ENCODE results near the gene VEGFB.
A peak's percentile ranks its signal among the peaks of the same experiment; 100 is the strongest.

Gene VEGFB

DNA sequence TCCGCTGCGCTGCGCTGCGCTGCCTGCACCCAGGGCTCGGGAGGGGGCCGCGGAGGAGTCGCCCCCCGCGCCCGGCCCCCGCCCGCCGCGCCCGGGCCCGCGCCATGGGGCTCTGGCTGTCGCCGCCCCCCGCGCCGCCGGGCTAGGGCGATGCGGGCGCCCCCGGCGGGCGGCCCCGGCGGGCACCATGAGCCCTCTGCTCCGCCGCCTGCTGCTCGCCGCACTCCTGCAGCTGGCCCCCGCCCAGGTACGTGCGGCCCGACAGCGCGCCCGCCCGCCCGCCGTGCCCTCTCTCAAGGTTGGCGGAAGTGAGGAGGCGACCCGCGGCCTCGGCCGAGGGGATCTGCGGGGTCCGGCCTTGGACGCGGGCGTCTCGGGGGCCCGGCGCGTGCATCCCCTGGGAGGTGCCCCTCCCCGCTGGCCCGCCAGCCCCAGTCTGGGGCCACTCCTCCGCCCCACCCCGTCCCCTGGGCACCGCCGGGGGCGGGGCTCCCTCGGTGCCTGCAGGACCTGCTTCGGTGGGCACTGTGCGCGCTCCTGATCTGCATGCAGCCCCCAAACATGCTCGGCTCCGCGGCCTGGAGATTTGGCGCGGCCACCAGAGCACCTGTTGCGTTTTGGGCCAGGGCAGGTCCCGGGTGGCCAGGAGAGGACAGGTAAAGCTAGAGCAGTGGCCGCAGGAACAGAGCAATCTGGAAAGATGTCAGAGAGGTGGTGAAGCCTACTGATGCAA, 429 bp downstream of the VEGFB start:
- peaks cover 17% of the 10 kb centered on the region; the same call in 1 of the 2 replicates for H3K79me2 ChIP-seq (ENCODE audit: insufficient read depth, low read length)
- TF ChIP-seq EZH2phosphoT487 (IDR thresholded peaks at IDR 0.05; ENCODE audit: borderline replicate concordance): no peak
- TF ChIP-seq, protein P1, sequence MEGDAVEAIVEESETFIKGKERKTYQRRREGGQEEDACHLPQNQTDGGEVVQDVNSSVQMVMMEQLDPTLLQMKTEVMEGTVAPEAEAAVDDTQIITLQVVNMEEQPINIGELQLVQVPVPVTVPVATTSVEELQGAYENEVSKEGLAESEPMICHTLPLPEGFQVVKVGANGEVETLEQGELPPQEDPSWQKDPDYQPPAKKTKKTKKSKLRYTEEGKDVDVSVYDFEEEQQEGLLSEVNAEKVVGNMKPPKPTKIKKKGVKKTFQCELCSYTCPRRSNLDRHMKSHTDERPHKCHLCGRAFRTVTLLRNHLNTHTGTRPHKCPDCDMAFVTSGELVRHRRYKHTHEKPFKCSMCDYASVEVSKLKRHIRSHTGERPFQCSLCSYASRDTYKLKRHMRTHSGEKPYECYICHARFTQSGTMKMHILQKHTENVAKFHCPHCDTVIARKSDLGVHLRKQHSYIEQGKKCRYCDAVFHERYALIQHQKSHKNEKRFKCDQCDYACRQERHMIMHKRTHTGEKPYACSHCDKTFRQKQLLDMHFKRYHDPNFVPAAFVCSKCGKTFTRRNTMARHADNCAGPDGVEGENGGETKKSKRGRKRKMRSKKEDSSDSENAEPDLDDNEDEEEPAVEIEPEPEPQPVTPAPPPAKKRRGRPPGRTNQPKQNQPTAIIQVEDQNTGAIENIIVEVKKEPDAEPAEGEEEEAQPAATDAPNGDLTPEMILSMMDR (conservative IDR thresholded peaks at IDR 0.05; ENCODE audit: low read length): no peak
- peaks cover 14% of the 10 kb centered on the region for H4K20me1 ChIP-seq (ENCODE audit: insufficient read depth, low read length, poor library complexity, severe bottlenecking)
- peak overlapping the region; percentile 77 for H3K4me3 ChIP-seq (ENCODE audit: low read length, poor library complexity, severe bottlenecking)
- H3K4me1 ChIP-seq (ENCODE audit: insufficient read depth, low read length, poor library complexity, severe bottlenecking): peaks cover 17% of the 10 kb centered on the region
- no peaks in the 10 kb centered on the region for H3K27me3 ChIP-seq (ENCODE audit: insufficient read depth, low read length, poor library complexity, severe bottlenecking)
- H3K9me2 ChIP-seq (replicated peaks; ENCODE audit: low read depth, low read length): no peaks in the 10 kb centered on the region
- H3K9ac ChIP-seq (ENCODE audit: low read depth, low read length, poor library complexity, severe bottlenecking): peak overlapping the region; percentile 66
- H2AFZ ChIP-seq (ENCODE audit: low read length): no peak overlapping the region
- H3K4me2 ChIP-seq (ENCODE audit: low read depth, low read length, poor library complexity, severe bottlenecking): peak overlapping the region; percentile 83
- no peaks in the 10 kb centered on the region; the same call in 1 of the 2 replicates for H3K36me3 ChIP-seq (ENCODE audit: insufficient read depth, low read length)
- H3K9me3 ChIP-seq (ENCODE audit: insufficient read depth, low read depth, low read length): no peaks in the 10 kb centered on the region
- peaks cover 6% of the 10 kb centered on the region; the same call in 1 of the 2 replicates for H3F3A ChIP-seq (ENCODE audit: low read depth)

DNA sequence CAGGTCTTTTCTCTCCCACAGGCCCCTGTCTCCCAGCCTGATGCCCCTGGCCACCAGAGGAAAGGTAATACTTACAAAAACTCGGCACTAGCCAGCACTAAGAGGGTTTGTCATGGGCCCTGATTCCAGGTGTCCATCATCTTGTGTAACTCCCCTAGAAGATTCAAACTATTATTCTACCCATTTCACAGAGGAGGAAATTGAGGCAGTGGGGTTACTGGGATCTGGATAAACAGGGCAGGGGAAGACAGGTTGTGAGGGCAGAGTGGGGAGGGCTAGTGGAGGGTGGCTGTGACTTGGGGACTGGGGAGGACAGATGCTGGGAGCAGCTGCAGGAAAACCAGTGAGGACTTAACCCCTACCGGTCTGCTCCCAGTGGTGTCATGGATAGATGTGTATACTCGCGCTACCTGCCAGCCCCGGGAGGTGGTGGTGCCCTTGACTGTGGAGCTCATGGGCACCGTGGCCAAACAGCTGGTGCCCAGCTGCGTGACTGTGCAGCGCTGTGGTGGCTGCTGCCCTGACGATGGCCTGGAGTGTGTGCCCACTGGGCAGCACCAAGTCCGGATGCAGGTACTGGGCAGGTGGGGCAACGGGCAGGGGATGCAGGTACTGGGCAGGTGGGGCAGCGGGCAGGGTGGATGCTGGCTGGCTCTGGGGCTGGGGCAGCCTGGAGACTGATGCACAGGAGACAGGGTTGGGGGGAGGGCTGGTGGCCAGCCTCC, 1.2 kb downstream of the VEGFB start:
- TF ChIP-seq EZH2phosphoT487 (IDR thresholded peaks at IDR 0.05; ENCODE audit: borderline replicate concordance): no peak
- TF ChIP-seq, protein P1 (conservative IDR thresholded peaks at IDR 0.05; ENCODE audit: low read length): no peak
- no peaks in the 10 kb centered on the region; the same call in 1 of the 2 replicates for H3K36me3 ChIP-seq (ENCODE audit: insufficient read depth, low read length)
- H3F3A ChIP-seq (ENCODE audit: low read depth): peaks cover 10% of the 10 kb centered on the region; the same call in 1 of the 2 replicates
- H4K20me1 ChIP-seq (ENCODE audit: insufficient read depth, low read length, poor library complexity, severe bottlenecking): peaks cover 14% of the 10 kb centered on the region
- H3K9ac ChIP-seq (ENCODE audit: low read depth, low read length, poor library complexity, severe bottlenecking): peak overlapping the region; percentile 66
- H3K79me2 ChIP-seq (ENCODE audit: insufficient read depth, low read length): peaks cover 17% of the 10 kb centered on the region; the same call in 1 of the 2 replicates
- no peaks in the 10 kb centered on the region for H3K27me3 ChIP-seq (ENCODE audit: insufficient read depth, low read length, poor library complexity, severe bottlenecking)
- H2AFZ ChIP-seq (ENCODE audit: low read length): no peak overlapping the region
- no peaks in the 10 kb centered on the region for H3K9me2 ChIP-seq (replicated peaks; ENCODE audit: low read depth, low read length)
- peak overlapping the region; percentile 83 for H3K4me2 ChIP-seq (ENCODE audit: low read depth, low read length, poor library complexity, severe bottlenecking)
- H3K4me3 ChIP-seq (ENCODE audit: low read length, poor library complexity, severe bottlenecking): peak overlapping the region; percentile 77
- no peaks in the 10 kb centered on the region for H3K9me3 ChIP-seq (ENCODE audit: insufficient read depth, low read depth, low read length)
- H3K4me1 ChIP-seq (ENCODE audit: insufficient read depth, low read length, poor library complexity, severe bottlenecking): peaks cover 25% of the 10 kb centered on the region

DNA sequence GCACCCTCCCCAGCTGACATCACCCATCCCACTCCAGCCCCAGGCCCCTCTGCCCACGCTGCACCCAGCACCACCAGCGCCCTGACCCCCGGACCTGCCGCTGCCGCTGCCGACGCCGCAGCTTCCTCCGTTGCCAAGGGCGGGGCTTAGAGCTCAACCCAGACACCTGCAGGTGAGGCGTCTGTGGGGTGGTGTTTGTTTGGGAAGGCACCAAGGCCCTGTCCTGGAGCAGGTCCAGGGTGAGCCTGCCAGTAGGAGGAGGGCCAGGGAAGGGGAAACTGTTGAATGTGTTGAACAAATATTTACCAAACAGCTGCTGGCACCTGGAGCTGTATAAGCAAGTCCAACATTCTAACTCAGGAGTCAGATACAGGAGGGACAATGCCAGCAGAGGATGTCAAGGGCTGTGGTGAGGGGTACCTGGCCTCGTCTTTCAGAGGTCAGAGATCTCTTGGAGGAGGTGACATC, 3.1 kb downstream of the VEGFB start:
- Histone ChIP-seq H3K79me2 (ENCODE audit: insufficient read depth, low read length) (peaks cover 24% of the 10 kb centered on the region; the same call in 1 of the 2 replicates), H3F3A (ENCODE audit: low read depth) (peaks cover 10% of the 10 kb centered on the region; the same call in 1 of the 2 replicates), H3K9me3 (ENCODE audit: insufficient read depth, low read depth, low read length) (no peaks in the 10 kb centered on the region), H3K9ac (ENCODE audit: low read depth, low read length, poor library complexity, severe bottlenecking) (no peak overlapping the region), H2AFZ (ENCODE audit: low read length) (no peak overlapping the region), H3K4me2 (ENCODE audit: low read depth, low read length, poor library complexity, severe bottlenecking) (no peak overlapping the region), H3K9me2 (replicated peaks; ENCODE audit: low read depth, low read length) (no peaks in the 10 kb centered on the region), H3K27me3 (ENCODE audit: insufficient read depth, low read length, poor library complexity, severe bottlenecking) (no peaks in the 10 kb centered on the region), H3K4me1 (ENCODE audit: insufficient read depth, low read length, poor library complexity, severe bottlenecking) (peaks cover 24% of the 10 kb centered on the region), H3K4me3 (ENCODE audit: low read length, poor library complexity, severe bottlenecking) (no peak overlapping the region), H4K20me1 (ENCODE audit: insufficient read depth, low read length, poor library complexity, severe bottlenecking) (peaks cover 21% of the 10 kb centered on the region), H3K36me3 (ENCODE audit: insufficient read depth, low read length) (no peaks in the 10 kb centered on the region; the same call in 1 of the 2 replicates)
- no peak for TF ChIP-seq EZH2phosphoT487 (IDR thresholded peaks at IDR 0.05; ENCODE audit: borderline replicate concordance)
- TF ChIP-seq, protein P1 (conservative IDR thresholded peaks at IDR 0.05; ENCODE audit: low read length): no peak
